ENCODE measurements around the gene PBX3.

DNA sequence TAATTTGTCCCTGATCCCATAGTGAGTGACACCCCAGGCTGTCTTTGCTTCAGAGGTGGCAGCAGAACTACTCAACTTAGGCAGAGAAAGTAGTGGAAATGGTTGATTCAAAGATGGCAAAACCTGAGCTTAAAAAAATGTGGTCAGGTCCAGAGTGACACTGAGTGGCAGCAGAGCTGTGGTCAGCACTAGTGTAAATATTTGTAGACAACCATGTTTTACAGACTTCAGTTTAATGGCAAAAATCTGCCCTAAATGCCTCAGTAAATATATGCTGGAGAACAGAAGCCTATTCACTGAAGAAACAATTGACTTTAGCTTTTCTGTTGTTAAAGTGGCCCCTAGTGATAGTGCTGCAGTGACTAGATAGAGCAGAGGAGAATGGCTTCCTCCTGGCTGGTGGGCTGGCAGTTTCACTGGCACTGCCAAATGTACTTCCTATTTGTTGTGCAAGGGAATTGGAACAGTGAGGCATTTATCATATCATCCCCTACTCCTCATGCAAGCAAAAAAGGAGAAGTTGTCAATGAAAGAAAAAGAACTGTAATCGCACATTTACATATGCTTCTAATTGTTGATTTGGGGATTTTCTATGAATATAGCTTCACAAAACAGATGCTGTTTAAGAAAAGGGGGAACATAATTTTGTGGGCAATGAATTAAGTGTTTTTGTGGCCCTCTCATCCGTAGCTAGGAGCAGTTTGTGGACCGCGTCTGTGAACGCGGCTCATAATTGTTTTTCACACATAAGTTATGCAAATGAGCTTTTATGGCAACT, 12.0 kb downstream of the PBX3 start:
- TF ChIP-seq, protein P1, sequence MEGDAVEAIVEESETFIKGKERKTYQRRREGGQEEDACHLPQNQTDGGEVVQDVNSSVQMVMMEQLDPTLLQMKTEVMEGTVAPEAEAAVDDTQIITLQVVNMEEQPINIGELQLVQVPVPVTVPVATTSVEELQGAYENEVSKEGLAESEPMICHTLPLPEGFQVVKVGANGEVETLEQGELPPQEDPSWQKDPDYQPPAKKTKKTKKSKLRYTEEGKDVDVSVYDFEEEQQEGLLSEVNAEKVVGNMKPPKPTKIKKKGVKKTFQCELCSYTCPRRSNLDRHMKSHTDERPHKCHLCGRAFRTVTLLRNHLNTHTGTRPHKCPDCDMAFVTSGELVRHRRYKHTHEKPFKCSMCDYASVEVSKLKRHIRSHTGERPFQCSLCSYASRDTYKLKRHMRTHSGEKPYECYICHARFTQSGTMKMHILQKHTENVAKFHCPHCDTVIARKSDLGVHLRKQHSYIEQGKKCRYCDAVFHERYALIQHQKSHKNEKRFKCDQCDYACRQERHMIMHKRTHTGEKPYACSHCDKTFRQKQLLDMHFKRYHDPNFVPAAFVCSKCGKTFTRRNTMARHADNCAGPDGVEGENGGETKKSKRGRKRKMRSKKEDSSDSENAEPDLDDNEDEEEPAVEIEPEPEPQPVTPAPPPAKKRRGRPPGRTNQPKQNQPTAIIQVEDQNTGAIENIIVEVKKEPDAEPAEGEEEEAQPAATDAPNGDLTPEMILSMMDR (IDR thresholded peaks at IDR 0.05): no peak
- no peak for TF ChIP-seq POLR2A (IDR thresholded peaks at IDR 0.05)
